Measurements from ENCODE around the gene FOXD4L6.
"Not testable (repeated sequence)": the region's sequence is repeated elsewhere in the genome, so short reads cannot be mapped to it uniquely, and the experiment has no call there.

FOXD4L6 gene

GRCh38 chr9:41098759-41099158, 29.7 kb downstream of the FOXD4L6 start:
- not testable (repeated sequence) for DNase-seq

GRCh38 chr9:41095060-41095459, 33.4 kb downstream of the FOXD4L6 start:
- not testable (repeated sequence) for DNase-seq

- not testable (repeated sequence) for DNase-seq
These were observed 34.3 kb downstream of the FOXD4L6 start for GRCh38 chr9:41094010-41094773.

- not testable (repeated sequence) for DNase-seq
These were observed 37.6 kb downstream of the FOXD4L6 start for GRCh38 chr9:41090922-41091321.

- DNase-seq, result not testable (repeated sequence)
These were observed 38.1 kb downstream of the FOXD4L6 start for GRCh38 chr9:41090386-41090785.

- not testable (repeated sequence) for DNase-seq
These were observed 39.9 kb downstream of the FOXD4L6 start for GRCh38 chr9:41088450-41089059.

- not testable (repeated sequence) for DNase-seq
These were observed 40.6 kb downstream of the FOXD4L6 start for GRCh38 chr9:41087929-41088328.

- DNase-seq, result not testable (repeated sequence)
These were observed 41.2 kb downstream of the FOXD4L6 start for GRCh38 chr9:41087157-41087780.

GRCh38 chr9:41086685-41087084, 41.8 kb downstream of the FOXD4L6 start:
- DNase-seq, result not testable (repeated sequence)

GRCh38 chr9:41086215-41086614, 42.3 kb downstream of the FOXD4L6 start:
- not testable (repeated sequence) for DNase-seq

- DNase-seq, result not testable (repeated sequence)
These were observed 46.1 kb downstream of the FOXD4L6 start for GRCh38 chr9:41082358-41082757.

- not testable (repeated sequence) for DNase-seq
These were observed 49.0 kb downstream of the FOXD4L6 start for GRCh38 chr9:41079464-41079863.

GRCh38 chr9:41077586-41077985, 50.9 kb downstream of the FOXD4L6 start:
- not testable (repeated sequence) for DNase-seq

All from activated effector memory CD4-positive, alpha-beta T cell treated with anti-CD3 and anti-CD28 coated beads, Interleukin-2, amount 50 U/mL, for 16 hours (primary cell).